ENCODE measurements around the gene ABCG1.

DNA sequence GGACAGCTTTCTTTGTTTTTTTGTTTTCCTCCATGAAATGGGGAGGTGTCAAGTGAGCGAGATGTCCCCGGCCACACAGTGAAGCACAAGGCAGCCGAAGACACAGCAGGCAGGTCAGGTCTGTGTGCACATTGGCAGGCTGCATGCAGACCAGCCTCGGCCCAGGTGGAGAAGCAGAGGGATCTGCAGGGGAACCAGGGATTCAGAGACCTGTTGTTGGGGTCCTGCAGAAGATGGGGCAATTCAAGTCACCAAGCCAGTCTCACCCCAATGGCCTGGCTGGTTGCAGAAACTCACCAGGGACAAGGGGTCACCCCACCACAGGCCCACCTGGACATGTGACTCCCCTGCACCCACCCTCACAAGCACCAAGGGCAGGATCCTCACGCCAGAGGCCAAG is 4.0 kb upstream of the ABCG1 start:
- no peak for TF ChIP-seq EZH2 (IDR thresholded peaks at IDR 0.05; ENCODE audit: low read depth)
- TF ChIP-seq, protein P1, sequence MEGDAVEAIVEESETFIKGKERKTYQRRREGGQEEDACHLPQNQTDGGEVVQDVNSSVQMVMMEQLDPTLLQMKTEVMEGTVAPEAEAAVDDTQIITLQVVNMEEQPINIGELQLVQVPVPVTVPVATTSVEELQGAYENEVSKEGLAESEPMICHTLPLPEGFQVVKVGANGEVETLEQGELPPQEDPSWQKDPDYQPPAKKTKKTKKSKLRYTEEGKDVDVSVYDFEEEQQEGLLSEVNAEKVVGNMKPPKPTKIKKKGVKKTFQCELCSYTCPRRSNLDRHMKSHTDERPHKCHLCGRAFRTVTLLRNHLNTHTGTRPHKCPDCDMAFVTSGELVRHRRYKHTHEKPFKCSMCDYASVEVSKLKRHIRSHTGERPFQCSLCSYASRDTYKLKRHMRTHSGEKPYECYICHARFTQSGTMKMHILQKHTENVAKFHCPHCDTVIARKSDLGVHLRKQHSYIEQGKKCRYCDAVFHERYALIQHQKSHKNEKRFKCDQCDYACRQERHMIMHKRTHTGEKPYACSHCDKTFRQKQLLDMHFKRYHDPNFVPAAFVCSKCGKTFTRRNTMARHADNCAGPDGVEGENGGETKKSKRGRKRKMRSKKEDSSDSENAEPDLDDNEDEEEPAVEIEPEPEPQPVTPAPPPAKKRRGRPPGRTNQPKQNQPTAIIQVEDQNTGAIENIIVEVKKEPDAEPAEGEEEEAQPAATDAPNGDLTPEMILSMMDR (conservative IDR thresholded peaks at IDR 0.05), result no peak
